ENCODE data around the gene CDON. TPM values are rescaled to one million over a fixed set of nuclear protein-coding genes. Genes with fewer than 3 reads are reported as not detected.

The CDON gene
- total and polyA plus RNA-seq, 9 of the 15 experiments (the other 6 are each of a cell fraction or from before 2014, with no cell fraction given) = 0.08 to 0.64 (median 0.40) TPM

DNA sequence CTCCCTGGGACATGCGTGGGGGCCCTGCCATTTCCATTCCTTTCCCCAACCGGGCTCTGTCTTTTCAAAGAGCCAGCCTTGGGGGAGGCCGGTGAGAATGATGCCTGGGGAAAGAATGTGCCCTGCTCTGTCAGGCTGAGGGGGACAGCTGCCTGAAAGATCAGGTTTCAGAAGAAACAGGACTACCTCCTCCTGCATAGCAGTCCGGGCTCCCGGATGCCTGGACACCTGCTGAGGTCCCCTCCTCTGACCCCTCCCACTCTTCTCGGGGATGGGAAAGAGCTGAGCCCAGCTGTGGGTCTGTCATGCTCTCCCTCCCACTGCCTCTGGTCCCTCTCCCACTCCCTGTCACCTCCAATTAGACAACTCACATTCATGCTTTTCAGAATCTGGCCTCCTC is 41.8 kb upstream of the CDON start:
- no peak overlapping the region for H2AFZ ChIP-seq (ENCODE audit: low read depth, low read length)
- peaks cover 6 to 8% of the 10 kb centered on the region in 2 experiments; a peak in 4 of 5 replicates for H3K4me1 ChIP-seq (replicated peaks in 1 of 2; ENCODE audit: control insufficient read depth in 2 of 2, insufficient read depth in 2 of 2, low read length in 2 of 2)
- H3K36me3 ChIP-seq (ENCODE audit: control insufficient read depth, insufficient read depth, low read length) = no peaks in the 10 kb centered on the region
- no peak overlapping the region for H3K4me2 ChIP-seq (ENCODE audit: insufficient read depth, low read length)
- H3K9me1 ChIP-seq (ENCODE audit: control insufficient read depth, insufficient read depth, low read length) = no peaks in the 10 kb centered on the region
- BruUV-seq (replicated peaks) = no TSS peak
- H4K20me1 ChIP-seq (replicated peaks; ENCODE audit: control insufficient read depth, insufficient read depth, low read length) = no peaks in the 10 kb centered on the region; the same call in 1 of the 2 replicates
- H3K79me2 ChIP-seq (ENCODE audit: control insufficient read depth, insufficient read depth, low read length) = no peaks in the 10 kb centered on the region
- CTCF ChIA-PET (ENCODE audit: low intra/inter-chr PET ratio) = no interaction called here
- ATAC-seq (no peak), DNase-seq (ENCODE audit: extremely low read depth in 1 of 4, low spot score in 3 of 4) (no peak), FAIRE-seq (no peak)
- no peaks in the 10 kb centered on the region for H3K9me3 ChIP-seq (replicated peaks; ENCODE audit: control insufficient read depth, insufficient read depth, low read depth, low read length)
- no peak overlapping the region for H3K4me3 ChIP-seq
- H3K27ac ChIP-seq (ENCODE audit: extremely low read depth, low read depth, low read length) = no peak overlapping the region
- intact Hi-C loops (cut with micrococcal nuclease) (no loop called here), in situ Hi-C loops (cut with MboI) (no loop called here)
- 0% methylated on average over 6 of the region's 6 CpGs for WGBS (ENCODE audit: insufficient coverage, low coverage, missing lambda C conversion rate)
- peaks cover 31 to 64% of the 10 kb centered on the region in 2 experiments; a peak in 4 of 5 replicates for H3K27me3 ChIP-seq (ENCODE audit: control insufficient read depth in 2 of 2, insufficient read depth in 2 of 2, low read length in 2 of 2)
- TF ChIP-seq RUNX1 (IDR thresholded peaks at IDR 0.05; ENCODE audit: low read depth) (no peak), NCOA6 (IDR thresholded peaks at IDR 0.05) (no peak)
- TF ChIP-seq, protein P1, sequence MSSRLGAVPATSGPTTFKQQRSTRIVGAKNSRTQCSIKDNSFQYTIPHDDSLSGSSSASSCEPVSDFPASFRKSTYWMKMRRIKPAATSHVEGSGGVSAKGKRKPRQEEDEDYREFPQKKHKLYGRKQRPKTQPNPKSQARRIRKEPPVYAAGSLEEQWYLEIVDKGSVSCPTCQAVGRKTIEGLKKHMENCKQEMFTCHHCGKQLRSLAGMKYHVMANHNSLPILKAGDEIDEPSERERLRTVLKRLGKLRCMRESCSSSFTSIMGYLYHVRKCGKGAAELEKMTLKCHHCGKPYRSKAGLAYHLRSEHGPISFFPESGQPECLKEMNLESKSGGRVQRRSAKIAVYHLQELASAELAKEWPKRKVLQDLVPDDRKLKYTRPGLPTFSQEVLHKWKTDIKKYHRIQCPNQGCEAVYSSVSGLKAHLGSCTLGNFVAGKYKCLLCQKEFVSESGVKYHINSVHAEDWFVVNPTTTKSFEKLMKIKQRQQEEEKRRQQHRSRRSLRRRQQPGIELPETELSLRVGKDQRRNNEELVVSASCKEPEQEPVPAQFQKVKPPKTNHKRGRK (tag; IDR thresholded peaks at IDR 0.05) = no peak
- H3K9ac ChIP-seq (ENCODE audit: insufficient read depth in 1 of 2, low read depth in 2 of 2, low read length in 2 of 2) = no peak overlapping the region
- POLR2A ChIA-PET = interaction anchor here (0.6 to 1.1 kb wide), 2 partner anchors 27 to 51 kb away, joined by 4 read pairs; no protein-coding TSS in a partner anchor

DNA sequence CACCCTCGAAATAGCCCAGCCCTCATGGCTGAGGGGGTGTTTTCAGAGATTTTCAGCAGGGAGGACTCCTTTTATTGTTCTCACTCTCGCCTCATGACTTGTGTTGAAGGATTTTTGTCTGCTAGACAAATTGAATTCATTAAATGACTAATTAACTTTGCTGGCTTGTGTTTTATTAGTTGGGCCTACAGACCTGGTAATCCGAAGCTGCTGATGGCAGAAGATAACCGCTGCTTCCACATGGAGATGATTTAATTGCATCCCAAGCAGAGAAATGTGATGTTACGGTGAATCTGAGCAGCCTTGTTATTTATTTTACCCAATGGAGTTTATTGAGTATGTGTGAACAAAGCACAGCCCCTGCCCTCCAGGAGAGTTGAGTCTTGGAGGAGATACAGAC is 40.5 kb upstream of the CDON start:
- Histone ChIP-seq H3K27me3 (ENCODE audit: control insufficient read depth in 2 of 2, insufficient read depth in 2 of 2, low read length in 2 of 2) (peaks cover 35 to 73% of the 10 kb centered on the region in 2 experiments), H3K9me3 (replicated peaks; ENCODE audit: control insufficient read depth, insufficient read depth, low read depth, low read length) (no peaks in the 10 kb centered on the region), H3K4me1 (replicated peaks in 1 of 2; ENCODE audit: control insufficient read depth in 2 of 2, insufficient read depth in 2 of 2, low read length in 2 of 2) (peaks cover 6 to 8% of the 10 kb centered on the region in 2 experiments; a peak in 4 of 5 replicates), H2AFZ (ENCODE audit: low read depth, low read length) (no peak overlapping the region), H3K4me3 (no peak overlapping the region), H3K36me3 (ENCODE audit: control insufficient read depth, insufficient read depth, low read length) (no peaks in the 10 kb centered on the region), H3K9ac (ENCODE audit: insufficient read depth in 1 of 2, low read depth in 2 of 2, low read length in 2 of 2) (no peak overlapping the region; a peak in 1 of 4 replicates), H3K27ac (ENCODE audit: extremely low read depth, low read depth, low read length) (no peak overlapping the region), H3K4me2 (ENCODE audit: insufficient read depth, low read length) (no peak overlapping the region; the same call in 1 of the 2 replicates), H4K20me1 (replicated peaks; ENCODE audit: control insufficient read depth, insufficient read depth, low read length) (no peaks in the 10 kb centered on the region; the same call in 1 of the 2 replicates), H3K9me1 (ENCODE audit: control insufficient read depth, insufficient read depth, low read length) (no peaks in the 10 kb centered on the region), H3K79me2 (ENCODE audit: control insufficient read depth, insufficient read depth, low read length) (no peaks in the 10 kb centered on the region)
- no TSS peak for BruUV-seq (replicated peaks)
- ATAC-seq = no peak
- in situ Hi-C loops (cut with MboI) (no loop called here), intact Hi-C loops (cut with micrococcal nuclease) (no loop called here)
- DNase-seq (ENCODE audit: extremely low read depth in 1 of 4, low spot score in 3 of 4) = no peak
- 8% methylated on average over 5 of the region's 5 CpGs for WGBS (ENCODE audit: insufficient coverage, low coverage, missing lambda C conversion rate)
- ChIA-PET POLR2A (interaction anchor here (1.1 to 2.0 kb wide), 3 partner anchors 11 to 203 kb away, joined by 3 to 7 read pairs (median 3); no protein-coding TSS in a partner anchor), CTCF (ENCODE audit: low intra/inter-chr PET ratio) (no interaction called here)
- no peak for FAIRE-seq
- TF ChIP-seq TOE1 (IDR thresholded peaks at IDR 0.05; ENCODE audit: borderline replicate concordance) (no peak), TOE1 (CRISPR knock-in tag; IDR thresholded peaks at IDR 0.05; ENCODE audit: borderline replicate concordance, low read depth) (no peak), CBX2 (IDR thresholded peaks at IDR 0.05; ENCODE audit: insufficient read depth, low read length, poor library complexity, severe bottlenecking) (no peak), ZNF134 (CRISPR knock-in tag; conservative IDR thresholded peaks at IDR 0.05) (no peak), ZC3H11A (IDR thresholded peaks at IDR 0.05; ENCODE audit: low read depth, low read length) (no peak), ZNF507 (tag; conservative IDR thresholded peaks at IDR 0.05) (no peak), ZNF766 (CRISPR knock-in tag; conservative IDR thresholded peaks at IDR 0.05) (no peak), SLC30A9 (CRISPR knock-in tag; IDR thresholded peaks at IDR 0.05) (no peak), NONO (IDR thresholded peaks at IDR 0.05; ENCODE audit: low read depth in 2 of 2, low read length in 1 of 2) (no peak), ZNF561 (CRISPR knock-in tag; conservative IDR thresholded peaks at IDR 0.05) (no peak), ZNF316 (IDR thresholded peaks at IDR 0.05) (no peak)
- TF ChIP-seq, protein P2, sequence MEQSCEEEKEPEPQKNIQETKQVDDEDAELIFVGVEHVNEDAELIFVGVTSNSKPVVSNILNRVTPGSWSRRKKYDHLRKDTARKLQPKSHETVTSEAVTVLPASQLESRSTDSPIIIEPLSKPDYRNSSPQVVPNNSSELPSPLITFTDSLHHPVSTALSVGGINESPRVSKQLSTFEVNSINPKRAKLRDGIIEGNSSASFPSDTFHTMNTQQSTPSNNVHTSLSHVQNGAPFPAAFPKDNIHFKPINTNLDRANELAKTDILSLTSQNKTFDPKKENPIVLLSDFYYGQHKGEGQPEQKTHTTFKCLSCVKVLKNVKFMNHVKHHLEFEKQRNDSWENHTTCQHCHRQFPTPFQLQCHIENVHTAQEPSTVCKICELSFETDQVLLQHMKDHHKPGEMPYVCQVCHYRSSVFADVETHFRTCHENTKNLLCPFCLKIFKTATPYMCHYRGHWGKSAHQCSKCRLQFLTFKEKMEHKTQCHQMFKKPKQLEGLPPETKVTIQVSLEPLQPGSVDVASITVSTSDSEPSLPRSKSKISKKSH (CRISPR knock-in tag; IDR thresholded peaks at IDR 0.05) = no peak
